Measurements from ENCODE around the gene VCAM1.
A peak's percentile ranks its signal among the peaks of the same experiment; 100 is the strongest.

VCAM1 gene

GRCh38 chr1:100724281-100724680, 4.7 kb downstream of the VCAM1 start:
- DNase-seq: no peak

DNA sequence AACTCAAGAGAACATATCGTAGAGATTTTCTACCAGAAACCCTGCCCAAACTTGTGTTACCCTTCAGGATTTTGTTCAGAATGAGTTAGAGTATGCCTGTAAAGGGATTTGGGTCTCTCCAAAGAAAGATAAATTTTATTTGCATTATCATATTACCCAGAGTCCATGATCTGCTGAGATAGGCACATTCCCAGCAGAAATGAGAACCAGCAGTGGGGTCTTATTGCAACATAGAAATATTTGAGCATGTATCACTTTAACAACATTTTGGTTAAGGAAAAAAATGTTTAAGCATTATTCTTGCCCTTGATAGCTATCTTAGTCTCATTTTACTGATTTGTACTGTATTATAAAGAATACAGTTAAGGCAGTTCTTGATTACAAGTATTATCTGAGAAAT, 10.6 kb downstream of the VCAM1 start:
- no peak for DNase-seq

DNA sequence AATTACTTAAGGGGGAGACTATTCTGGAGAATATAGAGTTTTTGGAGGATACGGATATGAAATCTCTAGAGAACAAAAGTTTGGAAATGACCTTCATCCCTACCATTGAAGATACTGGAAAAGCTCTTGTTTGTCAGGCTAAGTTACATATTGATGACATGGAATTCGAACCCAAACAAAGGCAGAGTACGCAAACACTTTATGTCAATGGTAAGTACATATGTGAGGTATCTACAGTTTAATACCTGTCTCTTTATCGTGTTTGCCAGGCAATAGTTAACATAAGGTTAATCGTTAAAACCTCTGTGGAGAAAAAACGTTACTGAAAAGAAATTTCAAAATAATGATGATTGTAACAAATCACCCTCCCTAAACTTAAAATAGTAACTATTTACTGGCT, 11.8 kb downstream of the VCAM1 start:
- no peak for DNase-seq

- DNase-seq: no peak
Observed at GRCh38 chr1:100731758-100732157, 12.2 kb downstream of the VCAM1 start.

GRCh38 chr1:100734676-100735075, 15.1 kb downstream of the VCAM1 start:
- peak; percentile 90 for DNase-seq

GRCh38 chr1:100735244-100735643, 15.7 kb downstream of the VCAM1 start:
- DNase-seq: no peak

- DNase-seq: peak; percentile 12
Observed at GRCh38 chr1:100736324-100736723, 16.8 kb downstream of the VCAM1 start.

DNA sequence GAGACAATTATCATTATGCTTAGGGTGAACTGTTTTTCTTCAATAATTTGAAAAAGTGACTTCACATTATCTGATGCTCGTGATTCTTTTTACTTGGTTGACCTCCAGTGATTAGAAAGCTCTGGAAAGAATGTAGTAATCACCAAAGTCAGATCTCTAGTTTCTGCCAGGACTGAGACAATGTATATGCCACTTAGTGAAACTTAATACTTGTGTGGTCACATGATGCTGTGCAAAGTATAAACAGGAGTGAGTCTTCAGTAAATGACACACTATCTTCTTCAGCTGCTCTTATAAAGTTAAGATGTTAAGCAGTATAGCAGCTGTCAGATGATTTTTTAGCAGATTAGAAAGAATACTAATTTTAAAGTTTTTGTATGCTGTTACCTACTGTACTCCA, 17.2 kb downstream of the VCAM1 start:
- peak; percentile 72 for DNase-seq

GRCh38 chr1:100746542-100746932, 27.0 kb downstream of the VCAM1 start:
- DNase-seq: no peak

GRCh38 chr1:100747771-100748170, 28.2 kb downstream of the VCAM1 start:
- DNase-seq: no peak

DNA sequence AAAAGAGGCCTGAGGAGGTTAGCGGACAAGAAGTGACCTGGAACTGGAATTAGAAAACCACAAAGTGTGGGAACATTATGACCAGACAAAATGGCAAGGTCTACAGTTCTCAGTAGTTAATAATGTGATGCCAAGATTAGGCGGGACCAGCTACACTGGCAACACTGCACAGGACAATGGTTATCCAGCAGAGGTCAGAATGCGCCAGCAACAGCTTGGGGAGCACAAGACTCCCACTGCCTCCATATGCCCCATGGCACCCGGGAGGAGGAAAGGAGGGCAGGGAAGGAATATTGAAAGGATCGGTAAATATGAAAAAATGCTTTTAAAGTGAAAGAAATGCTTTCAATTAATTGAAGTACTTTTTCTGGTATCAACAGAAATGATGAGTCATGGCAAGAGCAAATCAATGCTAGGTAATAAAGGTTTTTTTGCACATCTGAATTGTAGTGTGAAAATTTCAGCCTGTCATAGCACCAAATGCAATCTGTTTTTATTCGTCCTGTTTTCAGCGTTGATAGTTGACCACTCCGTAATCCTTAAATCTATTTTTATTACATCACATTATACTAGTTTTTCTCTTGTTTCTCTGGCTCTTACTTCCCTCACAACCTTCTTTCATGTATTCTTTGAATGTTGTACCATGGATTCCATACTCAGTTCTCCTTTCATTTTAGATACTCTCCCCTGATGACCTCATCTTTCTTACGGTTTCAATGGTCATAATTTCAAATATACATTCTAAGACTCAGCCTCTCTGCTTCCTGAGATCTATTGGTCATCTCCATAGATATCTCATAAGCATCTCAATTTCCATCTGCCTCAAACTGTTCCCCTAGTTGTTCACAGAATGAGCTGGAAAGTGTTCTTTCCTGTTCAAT, 30.7 kb downstream of the VCAM1 start:
- DNase-seq: no peak

DNA sequence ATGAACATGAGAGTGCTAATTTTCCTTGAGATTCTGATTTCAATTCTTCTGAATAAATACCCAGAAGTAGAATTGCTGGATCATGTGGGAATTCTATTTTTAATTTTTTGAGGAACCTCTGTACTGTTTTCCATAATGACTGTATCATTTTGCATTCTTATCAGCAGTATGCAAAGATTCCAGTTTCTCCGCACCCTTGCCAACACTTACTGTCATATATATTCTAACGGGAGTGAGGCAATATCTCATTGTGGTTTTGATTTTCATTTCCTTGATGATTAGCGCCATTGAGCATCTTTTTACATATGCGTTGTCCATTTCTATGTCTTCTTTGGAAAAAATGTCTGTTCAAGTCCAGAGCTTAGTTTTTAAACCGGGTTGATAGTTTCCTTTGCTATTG, 33.2 kb downstream of the VCAM1 start:
- DNase-seq: no peak

- DNase-seq: no peak
Observed at GRCh38 chr1:100757946-100758345, 38.4 kb downstream of the VCAM1 start.

GRCh38 chr1:100759188-100759587, 39.6 kb downstream of the VCAM1 start:
- no peak for DNase-seq

- no peak for DNase-seq
Observed at GRCh38 chr1:100760511-100760910, 41.0 kb downstream of the VCAM1 start.

DNA sequence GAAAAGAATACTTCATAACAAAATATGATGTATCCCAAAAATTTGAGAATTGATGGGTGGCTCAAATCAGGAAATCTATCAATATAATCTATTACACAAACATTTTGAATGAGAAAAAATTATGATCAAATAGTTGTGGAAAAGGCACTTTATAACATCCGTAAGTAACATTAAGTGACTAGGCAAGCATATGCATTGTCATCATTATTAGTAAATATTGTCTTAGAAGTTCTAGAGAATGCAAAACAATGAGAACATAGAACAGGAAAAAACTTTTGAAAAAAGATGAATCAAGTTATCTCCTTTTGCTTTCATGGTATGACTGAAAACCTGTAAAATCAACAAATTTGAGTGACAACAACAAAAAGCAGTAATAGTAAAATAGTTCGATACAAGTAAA, 42.9 kb downstream of the VCAM1 start:
- DNase-seq: no peak

DNA sequence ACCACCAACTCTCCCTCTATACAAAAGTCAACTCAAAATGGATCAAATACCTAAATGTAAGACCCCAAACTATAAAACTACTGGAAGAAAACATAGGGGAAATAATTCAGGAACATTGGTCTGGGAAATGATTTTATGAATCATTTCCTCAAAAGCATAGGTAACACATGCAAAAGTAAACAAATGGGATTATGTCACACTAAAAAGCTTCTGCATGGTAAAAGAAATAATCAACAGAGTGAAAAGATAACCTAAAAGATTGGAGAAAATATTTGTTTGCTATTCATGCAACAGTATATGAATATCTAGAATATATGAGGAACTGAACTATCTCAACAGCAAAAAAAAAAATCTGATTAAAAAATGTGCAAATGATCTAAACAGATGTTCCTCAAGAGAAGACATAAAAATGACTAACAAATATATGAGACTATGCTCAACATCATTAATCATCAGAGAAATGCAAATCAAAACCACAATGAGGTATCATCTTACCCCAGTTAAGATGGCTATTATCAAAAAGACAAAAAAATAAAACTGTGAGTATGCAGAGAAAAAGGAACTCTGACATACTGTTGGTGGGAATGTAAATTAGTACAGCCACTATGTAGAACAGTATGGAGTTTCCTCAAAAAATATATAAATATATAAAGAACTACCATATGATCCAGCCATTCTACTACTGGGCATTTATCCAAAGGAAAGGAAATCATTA, 47.8 kb downstream of the VCAM1 start:
- DNase-seq: peak; percentile 71

- no peak for DNase-seq
Observed at GRCh38 chr1:100769323-100769722, 49.8 kb downstream of the VCAM1 start.

- DNase-seq: no peak
Observed at GRCh38 chr1:100769906-100770646, 50.5 kb downstream of the VCAM1 start.

- DNase-seq: peak; percentile 30
Observed at GRCh38 chr1:100773444-100773843, 53.9 kb downstream of the VCAM1 start.

- DNase-seq: no peak
Observed at GRCh38 chr1:100774370-100774769, 54.8 kb downstream of the VCAM1 start.

DNA sequence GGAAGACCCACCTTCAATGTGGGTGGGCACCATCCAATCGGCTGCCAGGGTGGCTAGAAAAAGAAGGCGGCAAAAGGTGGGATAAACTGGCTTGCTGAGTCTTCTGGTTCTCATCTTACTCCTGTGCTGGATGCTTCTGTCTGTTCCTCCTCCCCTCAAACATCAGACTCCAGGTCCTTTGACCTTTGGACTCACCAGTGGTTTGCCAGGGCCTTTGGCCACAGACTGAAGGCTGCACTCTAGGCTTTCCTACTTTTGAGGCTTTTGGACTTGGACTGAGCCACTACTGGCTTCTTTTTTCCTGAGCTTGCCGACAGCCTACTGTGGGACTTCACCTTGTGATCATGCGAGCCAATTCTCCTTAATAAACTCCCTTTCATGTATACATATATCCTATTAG, 55.9 kb downstream of the VCAM1 start:
- no peak for DNase-seq

DNA sequence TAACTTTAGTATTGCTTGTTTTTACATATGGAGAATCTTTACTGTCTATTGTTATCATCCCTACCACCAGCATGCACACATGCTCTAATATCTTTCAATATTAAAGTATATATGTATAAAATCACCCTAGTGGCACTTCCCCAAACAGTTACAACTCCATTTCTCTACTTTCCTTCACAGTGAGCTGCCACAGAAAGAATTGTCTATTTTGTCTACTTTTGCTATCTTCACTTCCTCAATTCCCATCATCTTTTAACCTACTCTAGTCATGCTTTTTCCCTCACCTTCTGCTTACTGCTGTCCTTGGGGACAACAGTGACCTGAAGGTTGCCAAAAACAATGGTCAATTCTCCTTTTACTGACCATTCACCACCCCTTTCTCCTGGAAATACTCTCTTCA, 59.2 kb downstream of the VCAM1 start:
- no peak for DNase-seq

GRCh38 chr1:100780814-100781213, 61.3 kb downstream of the VCAM1 start:
- no peak for DNase-seq
